ENCODE data around the gene CDC25C.
A peak's percentile ranks its signal among the peaks of the same experiment; 100 is the strongest.
"Not testable (repeated sequence)": the region's sequence is repeated elsewhere in the genome, so short reads cannot be mapped to it uniquely, and the experiment has no call there.

The CDC25C gene

DNA sequence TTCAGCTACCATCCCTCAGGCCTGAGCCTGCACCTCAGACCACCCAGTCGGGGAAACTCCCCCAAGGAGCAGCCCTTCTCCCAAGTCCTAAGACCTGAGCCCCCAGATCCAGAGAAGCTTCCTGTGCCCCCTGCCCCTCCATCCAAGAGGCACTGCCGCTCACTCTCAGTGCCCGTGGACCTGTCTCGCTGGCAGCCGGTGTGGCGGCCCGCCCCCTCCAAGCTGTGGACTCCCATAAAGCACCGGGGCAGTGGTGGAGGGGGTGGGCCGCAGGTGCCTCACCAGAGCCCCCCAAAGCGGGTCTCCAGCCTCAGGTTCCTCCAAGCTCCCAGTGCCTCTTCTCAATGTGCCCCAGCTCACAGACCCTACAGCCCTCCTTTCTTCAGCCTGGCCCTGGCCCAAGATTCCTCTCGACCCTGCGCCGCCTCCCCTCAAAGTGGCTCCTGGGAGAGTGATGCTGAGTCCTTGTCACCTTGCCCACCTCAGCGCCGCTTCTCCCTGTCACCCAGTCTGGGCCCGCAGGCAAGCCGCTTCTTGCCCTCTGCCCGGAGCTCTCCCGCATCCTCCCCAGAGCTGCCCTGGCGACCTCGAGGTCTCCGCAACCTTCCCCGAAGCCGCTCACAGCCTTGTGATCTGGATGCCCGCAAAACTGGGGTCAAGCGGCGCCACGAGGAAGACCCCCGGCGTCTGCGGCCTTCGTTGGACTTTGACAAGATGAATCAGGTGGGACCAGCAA, 13.5 kb upstream of the CDC25C start:
- DNase-seq = no peak

DNA sequence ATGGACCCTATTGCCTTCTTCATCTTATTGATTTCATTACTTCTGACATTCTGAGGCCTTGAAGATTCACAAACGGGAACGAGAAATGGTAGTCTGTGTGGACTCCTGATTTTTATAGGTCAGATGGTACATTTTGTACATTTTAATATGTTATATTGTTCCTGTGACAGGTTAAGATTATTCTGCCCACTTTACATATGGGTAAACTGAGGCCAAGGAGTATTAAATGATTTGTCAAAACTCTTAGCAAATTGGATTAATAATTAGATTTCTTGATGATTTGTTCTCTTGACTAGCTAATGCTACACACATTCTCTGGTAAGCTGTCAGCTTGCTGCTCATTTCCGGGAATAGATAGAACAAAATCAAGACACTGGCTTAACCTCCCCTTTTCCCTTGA, 8.4 kb upstream of the CDC25C start:
- DNase-seq = no peak

GRCh38 chr5:138339464-138339863, 7.9 kb upstream of the CDC25C start:
- no peak for DNase-seq

GRCh38 chr5:138339091-138339456, 7.5 kb upstream of the CDC25C start:
- no peak for DNase-seq

DNA sequence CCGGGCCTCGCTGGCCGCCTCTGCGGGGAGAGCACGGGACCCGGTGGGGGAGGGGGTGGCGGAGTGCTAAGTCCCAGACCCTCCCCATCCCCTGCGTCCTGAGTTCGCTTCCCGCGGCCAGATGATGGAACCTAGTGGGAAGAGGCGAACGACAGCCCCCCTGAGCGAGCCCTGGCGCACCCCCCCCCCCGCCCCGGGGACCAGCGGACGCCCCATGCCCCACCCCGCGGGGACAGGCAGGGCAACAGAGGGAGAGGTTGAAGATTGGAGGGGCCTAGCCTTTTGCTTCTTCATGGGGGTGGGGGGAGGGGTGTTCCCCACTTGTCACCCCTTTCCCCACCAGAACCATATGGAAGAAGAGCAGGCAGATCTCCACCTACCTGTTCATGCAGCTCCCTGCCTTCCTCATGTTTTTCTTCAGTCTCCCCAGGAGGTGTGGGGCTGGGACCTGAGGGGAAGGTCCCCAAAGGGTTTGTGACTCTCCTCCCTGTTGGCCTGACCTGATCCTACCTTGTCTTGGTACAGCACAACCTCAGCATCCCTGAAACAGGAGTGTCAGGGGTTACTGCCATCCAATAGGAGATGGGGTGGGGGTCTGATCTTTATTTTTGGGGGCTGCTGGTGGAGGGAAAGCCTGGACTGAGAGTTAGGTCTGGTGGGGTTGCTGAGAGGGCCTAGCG, 6.9 kb upstream of the CDC25C start:
- DNase-seq = no peak

DNA sequence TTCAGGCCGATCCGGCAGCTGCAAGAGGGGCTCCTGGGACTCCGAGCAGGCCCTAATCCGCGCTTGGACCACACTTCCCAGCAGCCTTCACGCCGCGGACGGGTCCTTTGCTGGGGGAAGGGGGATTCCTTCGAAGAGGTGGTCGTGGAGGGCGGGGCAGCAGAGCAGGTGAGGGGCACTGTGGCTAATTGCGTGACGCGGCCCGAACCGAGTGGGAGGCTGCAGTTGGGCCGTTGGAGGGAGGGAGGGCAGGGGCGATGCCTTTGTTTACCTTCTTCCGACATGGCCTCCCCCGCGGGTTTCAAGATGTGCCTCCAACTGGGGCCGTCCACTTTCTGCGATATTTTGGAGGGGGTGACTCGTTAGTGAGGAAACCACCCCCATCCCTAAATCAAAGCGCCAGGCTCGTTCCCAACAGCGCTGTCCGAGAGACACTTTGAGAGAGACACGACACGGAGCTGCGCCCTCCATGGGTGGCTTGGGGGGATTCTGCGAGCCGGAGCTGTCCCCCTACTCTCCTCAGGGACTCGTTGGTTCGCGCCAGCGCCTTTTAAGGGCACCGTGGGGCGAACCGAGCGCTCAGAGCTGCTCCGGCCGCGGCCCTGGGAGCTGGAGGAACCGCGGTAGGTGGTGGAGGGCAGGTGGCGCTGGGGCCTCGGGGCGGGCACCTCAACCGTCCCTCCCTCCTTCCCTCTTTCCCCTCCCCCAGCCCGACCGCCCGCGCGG, 6.2 kb upstream of the CDC25C start, which contains the start of gene FAM53C:
Gene FAM53C (plus strand): TSS at position 582 of the 726 bp plus-strand sequence. CDS start 3,070 bp downstream, outside the sequence.
- peak; percentile 90 for DNase-seq

GRCh38 chr5:138336952-138337684, 5.5 kb upstream of the CDC25C start:
- no peak for DNase-seq

- no peak for DNase-seq
Measured at GRCh38 chr5:138334867-138335447, 3.4 kb upstream of the CDC25C start.

- DNase-seq = no peak
Measured at GRCh38 chr5:138330813-138331448, 673 bp downstream of the CDC25C start.

DNA sequence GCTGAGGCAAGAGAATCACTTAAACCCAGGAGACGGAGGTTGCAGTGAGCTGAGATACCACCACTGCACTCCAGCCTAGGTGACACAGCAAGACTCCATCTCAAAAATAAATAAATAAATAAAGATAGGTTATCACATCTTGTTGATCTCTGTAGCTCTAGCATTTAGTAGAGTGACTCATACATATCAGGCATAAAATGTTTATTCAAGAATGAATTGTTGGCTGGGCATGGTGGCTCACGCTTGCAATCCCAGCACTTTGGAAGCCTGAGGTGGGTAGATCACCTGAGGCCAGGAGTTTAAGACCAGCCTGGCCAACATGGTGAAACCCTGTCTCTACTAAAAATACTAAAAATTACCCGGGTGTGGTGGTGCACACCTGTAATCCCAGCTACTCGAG, 13.4 kb downstream of the CDC25C start:
- not testable (repeated sequence) for DNase-seq

DNA sequence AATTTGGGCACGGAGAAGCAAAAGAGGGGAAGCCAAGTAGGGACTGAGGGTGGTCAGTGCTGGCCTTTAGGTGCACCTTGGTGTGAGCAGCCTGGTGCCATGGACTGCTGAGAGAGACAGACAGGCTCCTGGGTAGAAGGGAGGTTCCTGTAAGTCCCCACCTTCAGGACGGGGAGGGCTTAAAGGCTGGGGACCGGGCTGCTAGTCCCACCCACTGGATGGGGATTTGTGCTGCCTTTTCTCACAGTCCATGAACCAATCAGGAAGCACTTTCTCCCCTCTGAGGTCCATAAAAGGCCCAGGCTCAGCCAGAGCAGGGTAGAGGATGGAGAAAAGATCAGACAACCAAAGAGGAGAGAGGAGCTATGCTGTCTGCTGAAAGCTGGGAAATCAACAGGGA, 15.2 kb downstream of the CDC25C start:
- no peak for DNase-seq

GRCh38 chr5:138315751-138316278, 15.8 kb downstream of the CDC25C start:
- no peak for DNase-seq

DNA sequence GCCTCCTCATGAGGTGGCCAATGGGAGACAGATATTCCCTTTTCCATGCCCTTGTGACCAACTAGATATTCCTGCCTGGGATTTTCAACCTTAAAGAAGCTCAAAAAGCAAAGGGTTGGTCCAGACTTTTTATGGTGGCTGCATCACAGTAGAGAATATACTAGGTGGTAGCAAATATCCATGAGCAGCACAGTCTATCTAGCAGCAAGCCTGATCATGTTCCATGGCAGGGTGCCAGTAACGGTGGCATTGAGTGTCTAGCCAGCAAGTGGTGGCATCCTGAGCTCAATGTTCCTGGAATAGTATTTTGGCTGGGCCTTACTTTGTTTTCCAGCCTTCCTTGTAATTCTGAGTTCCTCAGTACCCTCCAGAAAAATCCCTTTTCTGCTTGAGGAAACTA, 25.8 kb downstream of the CDC25C start:
- no peak for DNase-seq

DNA sequence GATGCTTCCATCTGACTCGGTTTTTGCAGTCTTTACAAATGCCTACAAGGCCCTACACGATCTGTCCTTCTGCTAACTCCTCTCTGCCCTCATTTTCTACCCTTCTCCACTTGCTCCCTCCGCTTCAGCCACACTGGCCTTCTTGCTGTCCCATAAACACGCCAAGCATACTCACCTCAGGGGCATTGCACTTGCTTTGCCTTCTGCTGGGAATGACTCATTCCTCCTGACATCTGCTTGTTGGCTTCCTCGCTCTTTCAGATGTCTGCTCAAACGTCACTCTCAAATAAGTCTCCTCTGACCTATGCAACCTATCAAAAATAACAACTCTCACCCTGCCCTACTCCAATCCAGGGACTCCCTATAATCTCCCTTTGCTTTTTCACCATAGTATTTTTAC, 28.2 kb downstream of the CDC25C start:
- DNase-seq = no peak

GRCh38 chr5:138289296-138289695, 42.3 kb downstream of the CDC25C start:
- DNase-seq = no peak

DNA sequence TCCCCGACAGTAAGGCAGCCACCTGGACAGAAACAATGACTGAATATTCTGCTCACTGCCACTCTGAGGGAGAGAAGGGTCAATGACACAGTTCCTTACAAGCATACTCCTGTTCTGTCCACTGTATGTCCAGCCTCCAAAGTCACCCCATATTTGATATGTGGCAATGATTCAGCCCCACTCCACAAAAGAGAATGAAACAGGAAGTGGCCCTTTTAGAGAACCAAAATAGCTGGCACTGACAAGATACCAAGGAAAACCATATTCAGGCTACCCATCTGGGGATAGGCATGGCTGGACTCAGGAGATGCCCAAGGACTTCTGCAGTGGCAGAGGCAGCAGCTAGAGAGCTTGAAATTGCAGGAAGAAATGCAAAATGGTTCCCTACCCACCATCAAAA, 44.4 kb downstream of the CDC25C start:
- DNase-seq = no peak

- peak; percentile 17 for DNase-seq
Measured at GRCh38 chr5:138282920-138283742, 48.5 kb downstream of the CDC25C start.

DNA sequence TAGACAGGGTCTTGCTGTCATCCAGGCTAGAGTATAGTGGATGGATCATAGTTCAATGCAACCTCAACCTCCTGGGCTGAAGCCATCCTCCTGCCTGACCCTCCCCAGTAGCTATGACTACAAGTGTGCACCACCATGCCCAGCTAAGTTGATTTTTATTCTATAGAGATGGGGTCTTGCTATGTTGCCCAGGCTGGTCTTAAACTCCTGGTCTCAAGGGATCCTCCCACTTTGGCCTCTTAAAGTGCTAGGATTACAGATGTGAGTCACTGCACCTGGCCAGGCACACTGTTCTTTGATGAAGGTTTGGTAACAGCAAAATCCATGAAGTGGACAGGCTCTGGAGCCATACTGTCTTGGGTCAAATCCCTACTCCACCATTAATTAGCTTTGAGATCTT, 50.7 kb downstream of the CDC25C start:
- DNase-seq = no peak

DNA sequence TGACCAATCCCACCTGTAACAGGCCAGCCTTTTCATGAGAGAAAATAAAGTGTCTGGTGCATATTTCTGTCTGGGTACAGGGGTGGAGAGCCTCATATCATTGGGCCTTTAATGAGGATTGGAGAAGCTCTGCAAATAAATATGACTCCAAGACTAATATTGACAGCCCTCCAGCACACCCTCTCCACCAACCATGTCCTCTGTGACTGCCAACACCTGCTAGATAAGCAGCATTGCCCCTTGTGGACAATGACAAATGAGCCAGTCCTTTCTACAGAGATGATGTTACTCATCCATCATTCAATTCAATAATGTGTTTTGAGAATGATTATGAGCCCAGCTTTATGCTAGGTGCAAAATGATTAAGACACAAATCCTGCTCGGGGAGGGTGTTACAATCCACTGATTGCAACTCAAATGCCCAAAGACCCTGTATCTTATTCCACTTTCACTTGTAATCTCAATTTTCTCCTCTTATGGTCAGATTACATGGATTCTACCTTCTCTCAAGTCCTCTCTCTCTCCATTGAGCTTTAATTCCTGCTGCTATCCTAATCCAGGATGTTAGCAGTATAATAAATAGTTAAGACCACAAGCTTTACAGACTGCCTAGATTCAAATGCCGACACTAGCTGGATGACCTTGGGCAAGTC, 55.1 kb downstream of the CDC25C start:
- DNase-seq = peak; percentile 88

DNA sequence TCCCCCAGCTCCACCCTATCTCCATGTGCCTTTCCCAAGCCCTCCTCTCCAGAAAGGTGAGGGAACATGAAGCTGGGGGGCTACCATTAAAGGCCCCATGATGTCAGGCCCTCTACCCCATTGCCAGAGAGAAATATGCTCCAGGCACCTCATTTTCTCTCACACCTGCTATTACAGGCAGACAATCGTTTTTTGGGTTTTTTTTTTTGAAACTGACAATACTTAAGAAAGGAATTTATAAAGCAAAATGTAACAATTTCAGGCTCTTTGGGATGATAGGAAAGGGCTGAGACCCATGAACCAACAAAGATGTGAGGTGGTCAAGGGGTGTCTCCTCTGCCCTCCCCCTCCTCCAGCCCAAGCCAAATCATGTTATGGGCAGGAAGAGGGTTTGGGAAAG, 55.7 kb downstream of the CDC25C start:
- DNase-seq = no peak

DNA sequence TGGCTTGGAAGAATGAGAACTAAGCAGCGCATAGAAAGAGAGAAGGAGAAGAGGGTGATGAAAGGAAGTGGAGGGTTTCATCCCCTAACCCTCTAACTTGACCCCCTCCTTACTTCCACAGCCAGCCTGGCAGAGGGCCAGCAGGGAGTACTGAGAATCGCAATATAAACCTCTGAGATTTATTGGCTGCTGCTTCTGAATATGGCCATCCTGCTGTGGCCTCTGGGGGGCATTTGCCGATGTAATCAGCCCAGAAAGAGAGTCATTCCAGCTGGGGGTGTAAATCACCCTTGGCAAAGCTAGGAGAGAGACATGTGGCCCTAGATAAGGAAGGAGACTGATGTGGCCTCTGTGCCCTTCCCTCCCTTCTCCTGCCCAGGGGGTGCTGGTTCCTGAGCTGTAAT, 56.2 kb downstream of the CDC25C start:
- DNase-seq = peak; percentile 9
